H1 (cell line): ENCODE measurements around the gene ONECUT3.

Experiments used
- ATF2 ChIP-seq: IDR thresholded peaks from 2 replicates; pipeline ENCODE4 v1.6.1; 2012; ENCODE audit warnings: low read length, inconsistent platforms
- CBX5 ChIP-seq: fragments of 300-800, 300-1000 bp; sonication (generic); IDR thresholded peaks from 2 replicates; pipeline ENCODE4 v1.7.1; 2016; ENCODE audit warnings: antibody characterized with exemption, low read length, low read depth
- CEBPB ChIP-seq: IDR thresholded peaks from 2 replicates; pipeline ENCODE4 v1.6.1; 2012; ENCODE audit warnings: low read depth, low read length
- CREB1 ChIP-seq: IDR thresholded peaks from 2 replicates; pipeline ENCODE4 v1.6.1; 2012; ENCODE audit warnings: inconsistent platforms
- E2F6 ChIP-seq: IDR thresholded peaks from 2 replicates; pipeline ENCODE4 v1.6.1; 2012; ENCODE audit warnings: inconsistent platforms
- EP300 ChIP-seq, 2 experiments: IDR thresholded peaks; 1 replicate in 1 of 2; 2 replicates in 1 of 2; pipeline ENCODE4 v1.6.1; 2011 to 2012; ENCODE audit warnings: low read depth in 2 of 2, low read length in 2 of 2, mild to moderate bottlenecking in 2 of 2, borderline replicate concordance in 1 of 2, inconsistent platforms in 1 of 2, moderate library complexity in 1 of 2
- GABPA ChIP-seq: IDR thresholded peaks from 2 replicates; pipeline ENCODE4 v1.6.1; 2011; ENCODE audit warnings: mild to moderate bottlenecking, low read length, moderate library complexity, borderline replicate concordance; ENCODE audit not compliant: insufficient read depth
- HDAC6 ChIP-seq: IDR thresholded peaks from one replicate; pipeline ENCODE4 v1.7.1; 2012; ENCODE audit warnings: low read depth, mild to moderate bottlenecking, inconsistent platforms, low read length, moderate library complexity
- JUN ChIP-seq: IDR thresholded peaks from 2 replicates; pipeline ENCODE4 v1.6.1; 2011; ENCODE audit warnings: low read depth, mild to moderate bottlenecking, improper control_type of control experiment, low read length
- POLR2A ChIP-seq, 2 experiments: IDR thresholded peaks; 1 replicate in 1 of 2; 2 replicates in 1 of 2; pipeline ENCODE4 v1.6.1; 2011; ENCODE audit warnings: low read depth in 2 of 2, low read length in 2 of 2, mild to moderate bottlenecking in 2 of 2; ENCODE audit errors: control extremely low read depth in 1 of 2
- RFX5 ChIP-seq: IDR thresholded peaks from 2 replicates; pipeline ENCODE4 v1.6.1; 2011; ENCODE audit warnings: low read depth, low read length, improper control_type of control experiment, borderline replicate concordance
- TF ChIP-seq, protein P1 (sequence below), 3 experiments: IDR thresholded peaks; 1 replicate in 2 of 3; 2 replicates in 1 of 3; pipeline versions ENCODE4 v1.5.1 to v1.6.1; 2011; ENCODE audit warnings: low read length in 3 of 3, mild to moderate bottlenecking in 3 of 3, inconsistent platforms in 2 of 3, low read depth in 1 of 3, moderate library complexity in 1 of 3; ENCODE audit not compliant: insufficient read depth in 1 of 3; ENCODE audit errors: control extremely low read depth in 1 of 3
- TF ChIP-seq, protein P2 (sequence below): IDR thresholded peaks from 2 replicates; pipeline ENCODE4 v1.6.1; 2012; ENCODE audit warnings: inconsistent platforms

GRCh38 chr19:1773184-1773583 is 19.9 kb downstream of the ONECUT3 start:
- TF ChIP-seq, protein P1, sequence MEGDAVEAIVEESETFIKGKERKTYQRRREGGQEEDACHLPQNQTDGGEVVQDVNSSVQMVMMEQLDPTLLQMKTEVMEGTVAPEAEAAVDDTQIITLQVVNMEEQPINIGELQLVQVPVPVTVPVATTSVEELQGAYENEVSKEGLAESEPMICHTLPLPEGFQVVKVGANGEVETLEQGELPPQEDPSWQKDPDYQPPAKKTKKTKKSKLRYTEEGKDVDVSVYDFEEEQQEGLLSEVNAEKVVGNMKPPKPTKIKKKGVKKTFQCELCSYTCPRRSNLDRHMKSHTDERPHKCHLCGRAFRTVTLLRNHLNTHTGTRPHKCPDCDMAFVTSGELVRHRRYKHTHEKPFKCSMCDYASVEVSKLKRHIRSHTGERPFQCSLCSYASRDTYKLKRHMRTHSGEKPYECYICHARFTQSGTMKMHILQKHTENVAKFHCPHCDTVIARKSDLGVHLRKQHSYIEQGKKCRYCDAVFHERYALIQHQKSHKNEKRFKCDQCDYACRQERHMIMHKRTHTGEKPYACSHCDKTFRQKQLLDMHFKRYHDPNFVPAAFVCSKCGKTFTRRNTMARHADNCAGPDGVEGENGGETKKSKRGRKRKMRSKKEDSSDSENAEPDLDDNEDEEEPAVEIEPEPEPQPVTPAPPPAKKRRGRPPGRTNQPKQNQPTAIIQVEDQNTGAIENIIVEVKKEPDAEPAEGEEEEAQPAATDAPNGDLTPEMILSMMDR (IDR thresholded peaks at IDR 0.05; ENCODE audit: control extremely low read depth in 1 of 3, insufficient read depth in 1 of 3, low read depth in 1 of 3, low read length in 3 of 3): no peak
- no peak for TF ChIP-seq JUN
- no peak for TF ChIP-seq HDAC6
- TF ChIP-seq E2F6: no peak
- TF ChIP-seq EP300 (IDR thresholded peaks at IDR 0.05; ENCODE audit: borderline replicate concordance in 1 of 2, low read depth in 2 of 2, low read length in 2 of 2): no peak
- TF ChIP-seq GABPA: no peak
- TF ChIP-seq RFX5: no peak
- no peak for TF ChIP-seq ATF2
- TF ChIP-seq CEBPB: no peak
- no peak for TF ChIP-seq POLR2A (IDR thresholded peaks at IDR 0.05; ENCODE audit: control extremely low read depth in 1 of 2, low read depth in 2 of 2, low read length in 2 of 2)
- no peak for TF ChIP-seq CREB1
- TF ChIP-seq, protein P2, sequence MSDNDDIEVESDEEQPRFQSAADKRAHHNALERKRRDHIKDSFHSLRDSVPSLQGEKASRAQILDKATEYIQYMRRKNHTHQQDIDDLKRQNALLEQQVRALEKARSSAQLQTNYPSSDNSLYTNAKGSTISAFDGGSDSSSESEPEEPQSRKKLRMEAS: no peak
- no peak for TF ChIP-seq CBX5
